Heart right ventricle (tissue), 16 donors: ENCODE data around the gene HMGN4. TPM values are rescaled to one million over a fixed set of nuclear protein-coding genes. Genes with fewer than 3 reads are reported as not detected.

Source experiments
- ATAC-seq, 8 donors: fragments of 200-7000 bp; cut with Tn5 transposase; one replicate each; pipeline ENCODE4 v1.9.1; 2020; ENCODE audit warnings: mild to moderate bottlenecking in 8 of 8, moderate library complexity in 8 of 8, moderate number of reproducible peaks in 1 of 8
- DNase-seq, 2 donors: peaks; one replicate each; pipeline ENCODE4 v3.0.0-alpha.2; 2020
- H3K27ac ChIP-seq, 10 donors: fragments of 200-600 bp; sonication (generic) in 2 of 10; one replicate each; pipeline versions ENCODE4 v1.5.0 to v1.8.0; 2020 to 2022; ENCODE audit warnings: mild to moderate bottlenecking in 3 of 10
- H3K27me3 ChIP-seq, 7 donors: fragments of 200-600 bp; one replicate each; pipeline ENCODE4 v1.8.0; 2021 to 2022; ENCODE audit warnings: mild to moderate bottlenecking in 2 of 7
- H3K36me3 ChIP-seq, 9 donors: fragments of 200-600 bp; sonication (generic) in 1 of 9; one replicate each; pipeline versions ENCODE4 v1.5.0 to v1.8.0; 2020 to 2022; ENCODE audit warnings: mild to moderate bottlenecking in 2 of 9
- H3K4me1 ChIP-seq, 9 donors: fragments of 200-600 bp; sonication (generic) in 1 of 9; one replicate each; pipeline versions ENCODE4 v1.5.0 to v1.8.0; 2020 to 2022; ENCODE audit warnings: mild to moderate bottlenecking in 4 of 9
- H3K4me3 ChIP-seq, 10 donors: fragments of 200-600 bp; sonication (generic) in 2 of 10; one replicate each; pipeline versions ENCODE4 v1.5.0 to v1.8.0; 2020 to 2022; ENCODE audit warnings: mild to moderate bottlenecking in 7 of 10, moderate library complexity in 2 of 10
- H3K9me3 ChIP-seq, 11 donors: fragments of 200-600 bp in 10 of 11; sonication (generic) in 2 of 11; one replicate each; pipeline versions ENCODE4 v1.5.0 to v1.8.0; 2013 to 2022; ENCODE audit warnings: mild to moderate bottlenecking in 2 of 11, control low read depth in 1 of 11, moderate library complexity in 1 of 11
- WGBS, 2 donors: extraction: QIAGEN DNeasy Blood & Tissue Kit; methylation state at CpG; one replicate each; pipeline ENCODE4 v1.1.7; 2013; ENCODE audit warnings: inconsistent platforms in 1 of 2; 5-methylcytosine and 5-hydroxymethylcytosine counted together
- intact Hi-C, 10 donors: fragments of 100-400 bp; cut with DNase I; formaldehyde crosslinking; loops; one replicate each; pipeline versions ENCODE4 v1.11.1 to v1.14.2; 2022
- polyA plus RNA-seq, 2 donors: library from polyadenylated mRNA; stranded (reverse); fragments of 200-250 nt; gene quantifications; one replicate each; pipeline ENCODE4 v1.2.3, GENCODE V29; 2013
- total RNA-seq, 10 donors: library from RNA; stranded (reverse); fragmentation: NEBNext Ultra II Directional in 3 of 10; extraction: Animal tissue kit (Norgen Biotek cat#: 25700) in 3 of 10; gene quantifications; one replicate each; pipeline versions ENCODE4 v1.2.1 to v1.2.4, GENCODE V29; 2021 to 2023
- TF ChIP-seq, protein P1 (sequence below), 9 donors: fragments of 200-600 bp; sonication (generic) in 2 of 9; IDR thresholded peaks; one replicate each; pipeline versions ENCODE4 v1.5.0 to v1.8.0; 2021 to 2022; ENCODE audit warnings: antibody characterized with exemption in 9 of 9, mild to moderate bottlenecking in 5 of 9, moderate library complexity in 1 of 9
- donor health status: Arrhythmogenic right ventricular cardiomyopathy.
- donor health status: ischemic (EF 13 %, LVEDD 7.1; RV severe dilation, severe dysfunction).
- donor health status: healthy with polysubstance abuse.
- donor health status: DM: no; HTN: yes; CAD: no.
- donor health status: DM: no; HTN: no; CAD: no.
- donor health status: ischemic (EF 25% LVEDD 6.9; RV normal size, moderate dysfunction).
- donor health status: ischemic (EF 25% LVEDD 5.7; RV mildly dilated, moderate dysfunction).
- donor health status: healthy.
- donor health status: DM: yes; HTN: yes; CAD: no.
- donor health status: Ischemic cardiomyopathy.
- donor health status: ischemic (EF 35%, LVEDD 5.7; RV mildly dilated, moderate dysfunction).
- donor health status: nonischemic (EF 11% LVEDD 7.7; RV severe dilation, severe dysfunction).
- donor health status: DM: yes; HTN: yes; CAD: no.
- donor health status: PGD.
- donor health status: ischemic (EF 29% LVEDD 5.4; RV normal size, mild dysfunction).
- donor health status: nonischemic (EF 23%, LVEDD 6.1; RV moderate dilation, normal function).

HMGN4 gene
- total and polyA plus RNA-seq, 12 donors = 8.2 to 35.0 (median 29.8) TPM

DNA sequence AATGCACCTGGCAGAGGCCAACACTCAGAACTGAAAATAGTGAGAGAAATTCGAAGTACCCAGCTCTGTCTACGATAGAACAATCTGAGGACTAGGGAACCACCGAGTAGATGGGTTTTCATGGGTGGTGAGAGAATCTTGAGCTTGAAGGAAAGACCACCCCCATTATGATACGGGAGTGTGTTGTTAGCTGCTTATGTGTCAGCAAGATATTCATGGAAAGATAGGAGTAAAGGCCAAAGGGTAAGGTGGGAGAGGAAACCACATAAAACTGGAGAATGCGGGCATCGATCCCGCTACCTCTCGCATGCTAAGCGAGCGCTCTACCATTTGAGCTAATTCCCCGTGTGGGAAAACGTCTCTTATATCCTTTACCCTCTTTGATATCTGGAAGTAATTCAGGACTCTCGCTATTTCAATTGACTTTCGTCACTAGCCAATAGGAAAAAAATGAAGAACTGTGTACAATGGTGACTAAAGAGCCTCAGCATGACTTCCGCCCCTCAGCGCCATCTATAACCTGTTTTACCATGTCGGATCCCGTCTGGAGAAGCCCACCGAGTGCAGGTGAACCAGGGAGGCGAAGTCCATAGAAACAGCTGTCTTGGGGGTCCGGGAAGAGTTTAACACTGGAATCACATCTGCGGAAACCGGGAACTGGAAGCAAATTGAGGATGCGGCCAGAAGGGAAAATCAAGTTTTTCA, 33.6 kb downstream of the HMGN4 start:
- peak; percentile 40 to 50 for DNase-seq
- Histone ChIP-seq H3K4me3 (peak overlapping the region; percentile 34 to 66 (median 54)), H3K4me1 (peaks cover 0 to 32% (median 4%) of the 10 kb centered on the region in 9 donors), H3K9me3 (no peaks in the 10 kb centered on the region), H3K27ac (peak overlapping the region in 8 of 10 donors; percentile 40 to 76 (median 54)), H3K27me3 (peaks cover 0 to 20% (median 6%) of the 10 kb centered on the region in 7 donors), H3K36me3 (no peaks in the 10 kb centered on the region)
- ATAC-seq = peak; percentile 53 to 90 (median 72)
- 3 to 4% methylated on average over 24 of the region's 24 CpGs for WGBS, 2 donors
- intact Hi-C loops = loop anchor here in 6 of 10 donors (1.0 to 10.0 kb wide), 7 partner anchors 23 to 257 kb away; no protein-coding TSS in a partner anchor
- TF ChIP-seq, protein P1, sequence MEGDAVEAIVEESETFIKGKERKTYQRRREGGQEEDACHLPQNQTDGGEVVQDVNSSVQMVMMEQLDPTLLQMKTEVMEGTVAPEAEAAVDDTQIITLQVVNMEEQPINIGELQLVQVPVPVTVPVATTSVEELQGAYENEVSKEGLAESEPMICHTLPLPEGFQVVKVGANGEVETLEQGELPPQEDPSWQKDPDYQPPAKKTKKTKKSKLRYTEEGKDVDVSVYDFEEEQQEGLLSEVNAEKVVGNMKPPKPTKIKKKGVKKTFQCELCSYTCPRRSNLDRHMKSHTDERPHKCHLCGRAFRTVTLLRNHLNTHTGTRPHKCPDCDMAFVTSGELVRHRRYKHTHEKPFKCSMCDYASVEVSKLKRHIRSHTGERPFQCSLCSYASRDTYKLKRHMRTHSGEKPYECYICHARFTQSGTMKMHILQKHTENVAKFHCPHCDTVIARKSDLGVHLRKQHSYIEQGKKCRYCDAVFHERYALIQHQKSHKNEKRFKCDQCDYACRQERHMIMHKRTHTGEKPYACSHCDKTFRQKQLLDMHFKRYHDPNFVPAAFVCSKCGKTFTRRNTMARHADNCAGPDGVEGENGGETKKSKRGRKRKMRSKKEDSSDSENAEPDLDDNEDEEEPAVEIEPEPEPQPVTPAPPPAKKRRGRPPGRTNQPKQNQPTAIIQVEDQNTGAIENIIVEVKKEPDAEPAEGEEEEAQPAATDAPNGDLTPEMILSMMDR (IDR thresholded peaks at IDR 0.05) = no peak

DNA sequence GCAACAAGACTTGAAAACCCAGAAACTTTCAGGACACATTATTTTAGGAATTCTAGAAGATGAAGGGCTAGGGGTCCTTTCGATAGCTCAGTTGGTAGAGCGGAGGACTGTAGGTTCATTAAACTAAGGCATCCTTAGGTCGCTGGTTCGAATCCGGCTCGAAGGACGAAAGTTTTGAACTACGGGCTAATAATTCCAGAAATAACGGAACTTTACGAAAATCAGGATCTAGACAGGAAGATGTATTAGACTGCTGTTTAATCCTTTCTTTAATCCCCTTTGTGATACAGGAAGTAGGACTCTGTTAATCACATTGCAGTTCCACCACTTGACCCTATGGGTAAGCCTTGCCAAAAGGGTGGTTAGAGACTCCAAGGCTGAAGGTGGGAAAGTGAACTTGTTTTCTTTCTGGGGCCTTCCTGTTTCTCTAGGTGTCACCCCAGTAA, 37.4 kb downstream of the HMGN4 start:
- peaks cover 0 to 53% (median 23%) of the 10 kb centered on the region in 7 donors for H3K27me3 ChIP-seq
- H3K27ac ChIP-seq = no peak overlapping the region
- intact Hi-C loops = loop anchor here in 2 of 10 donors (5.0 to 10.0 kb wide), 2 partner anchors 233 to 261 kb away; no protein-coding TSS in a partner anchor
- no peak overlapping the region for H3K4me3 ChIP-seq
- DNase-seq = no peak
- H3K4me1 ChIP-seq = peaks cover 0 to 25% (median 6%) of the 10 kb centered on the region in 9 donors
- no peaks in the 10 kb centered on the region for H3K36me3 ChIP-seq
- H3K9me3 ChIP-seq = peaks cover 0 to 23% (median 5%) of the 10 kb centered on the region in 11 donors
- 45 to 60% methylated on average over 10 of the region's 10 CpGs for WGBS, 2 donors
- TF ChIP-seq, protein P1 (IDR thresholded peaks at IDR 0.05) = no peak
- no peak for ATAC-seq

DNA sequence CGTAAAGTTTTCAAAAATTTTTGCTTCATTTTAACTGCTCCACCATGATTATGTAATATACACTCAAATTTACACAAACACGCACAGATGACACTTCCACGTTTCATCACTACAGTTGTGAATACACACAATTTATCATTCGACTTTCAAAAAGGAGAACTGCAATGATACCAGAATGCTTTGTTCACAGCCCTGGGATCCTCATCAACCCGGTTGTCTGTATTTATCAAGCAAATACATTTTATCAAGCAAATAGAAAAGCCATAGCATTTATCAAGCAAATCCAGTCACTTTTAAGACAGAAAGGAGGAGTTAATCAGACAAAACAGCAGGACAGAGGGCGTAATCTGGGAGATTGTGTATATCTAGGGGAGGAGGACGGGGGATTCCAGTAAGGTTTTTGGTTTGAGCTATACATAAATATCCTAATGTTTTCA, 38.3 kb downstream of the HMGN4 start:
- intact Hi-C loops = loop anchor here in 2 of 10 donors (5.0 to 10.0 kb wide), 2 partner anchors 234 to 262 kb away; no protein-coding TSS in a partner anchor
- Histone ChIP-seq H3K27ac (peak overlapping the region in 1 of 10 donors; percentile 5), H3K36me3 (no peaks in the 10 kb centered on the region), H3K4me3 (peak overlapping the region in 4 of 10 donors; percentile 25 to 48 (median 30)), H3K9me3 (peaks cover 0 to 23% (median 5%) of the 10 kb centered on the region in 11 donors), H3K27me3 (peaks cover 0 to 62% (median 26%) of the 10 kb centered on the region in 7 donors), H3K4me1 (peaks cover 0 to 25% (median 6%) of the 10 kb centered on the region in 9 donors)
- TF ChIP-seq, protein P1 (IDR thresholded peaks at IDR 0.05) = no peak
- 42 to 51% methylated on average over 7 of the region's 7 CpGs for whole genome bisulfite sequencing, 2 donors
- no peak for ATAC-seq
- DNase-seq = no peak

DNA sequence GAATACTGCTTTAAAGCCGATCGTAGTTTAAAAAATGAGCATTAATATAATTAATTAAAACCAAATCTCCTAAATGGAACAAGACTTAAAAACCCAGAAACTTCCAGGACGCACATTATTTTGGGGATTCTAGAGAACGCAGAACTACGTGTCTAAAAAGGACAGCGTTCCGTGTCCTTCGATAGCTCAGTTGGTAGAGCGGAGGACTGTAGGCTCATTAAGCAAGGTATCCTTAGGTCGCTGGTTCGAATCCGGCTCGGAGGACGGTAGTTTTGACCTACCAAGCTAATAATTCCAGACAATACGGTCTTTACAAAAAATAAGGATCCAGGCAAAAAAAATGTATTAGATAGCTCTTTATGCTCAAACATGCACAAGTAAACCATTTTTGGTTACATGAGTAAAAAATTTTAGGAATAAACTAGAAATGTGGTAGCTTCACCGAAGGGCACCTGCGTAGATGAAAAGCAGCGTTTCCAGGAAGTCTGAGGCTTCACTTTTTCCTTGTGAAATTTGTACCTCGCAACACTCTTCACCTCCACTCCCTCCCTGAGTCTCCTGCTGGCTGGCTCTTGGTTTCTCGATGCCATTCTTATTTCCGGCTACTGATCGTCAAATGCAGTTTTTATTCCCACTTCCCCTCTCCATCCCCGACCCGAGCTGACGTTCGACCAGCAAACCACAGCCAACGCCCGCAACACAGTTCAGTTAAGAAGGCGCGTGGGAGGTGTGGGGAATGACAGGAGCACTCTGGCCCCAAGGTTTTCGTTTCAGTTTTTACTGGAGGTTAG, 39.0 kb downstream of the HMGN4 start:
- ATAC-seq (peak in 3 of 8 donors; percentile 50 to 70 (median 56)), DNase-seq (peak; percentile 37 to 46)
- Histone ChIP-seq H3K27ac (peak overlapping the region in 1 of 10 donors; percentile 44), H3K9me3 (peaks cover 0 to 23% (median 5%) of the 10 kb centered on the region in 11 donors), H3K4me3 (peak overlapping the region in 6 of 10 donors; percentile 4 to 48 (median 28)), H3K36me3 (no peaks in the 10 kb centered on the region), H3K4me1 (peaks cover 0 to 22% (median 6%) of the 10 kb centered on the region in 9 donors), H3K27me3 (peaks cover 0 to 69% (median 26%) of the 10 kb centered on the region in 7 donors)
- intact Hi-C loops = loop anchor here in 2 of 10 donors (5.0 to 10.0 kb wide), 2 partner anchors 235 to 262 kb away; no protein-coding TSS in a partner anchor
- TF ChIP-seq, protein P1 (IDR thresholded peaks at IDR 0.05) = no peak
- WGBS, 2 donors = 3 to 5% methylated on average over 31 of the region's 31 CpGs
